Measurements from ENCODE around the gene GINS3.

GINS3 gene

GRCh38 chr16:58450590-58450989, 58.3 kb downstream of the GINS3 start:
- DNase-seq (ENCODE audit: extremely low spot score) = no peak
- ChIA-PET POLR2A (no interaction called here), CTCF (no interaction called here)
- TF ChIP-seq LEF1 (IDR thresholded peaks at IDR 0.05; ENCODE audit: borderline replicate concordance) = no peak
- TF ChIP-seq ZNF384 (IDR thresholded peaks at IDR 0.05) = no peak
- TF ChIP-seq, protein P1, sequence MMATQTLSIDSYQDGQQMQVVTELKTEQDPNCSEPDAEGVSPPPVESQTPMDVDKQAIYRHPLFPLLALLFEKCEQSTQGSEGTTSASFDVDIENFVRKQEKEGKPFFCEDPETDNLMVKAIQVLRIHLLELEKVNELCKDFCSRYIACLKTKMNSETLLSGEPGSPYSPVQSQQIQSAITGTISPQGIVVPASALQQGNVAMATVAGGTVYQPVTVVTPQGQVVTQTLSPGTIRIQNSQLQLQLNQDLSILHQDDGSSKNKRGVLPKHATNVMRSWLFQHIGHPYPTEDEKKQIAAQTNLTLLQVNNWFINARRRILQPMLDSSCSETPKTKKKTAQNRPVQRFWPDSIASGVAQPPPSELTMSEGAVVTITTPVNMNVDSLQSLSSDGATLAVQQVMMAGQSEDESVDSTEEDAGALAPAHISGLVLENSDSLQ (IDR thresholded peaks at IDR 0.05) = no peak
- TF ChIP-seq FOXM1 (IDR thresholded peaks at IDR 0.05; ENCODE audit: borderline replicate concordance) = no peak
- no peak for TF ChIP-seq NFRKB (IDR thresholded peaks at IDR 0.05)
- TF ChIP-seq CTBP1 (IDR thresholded peaks at IDR 0.05; ENCODE audit: borderline replicate concordance) = no peak
- no peak for TF ChIP-seq ARNT (IDR thresholded peaks at IDR 0.05)
- TF ChIP-seq HDGF (IDR thresholded peaks at IDR 0.05; ENCODE audit: borderline replicate concordance) = no peak
- no peak for TF ChIP-seq BHLHE40 (IDR thresholded peaks at IDR 0.05; ENCODE audit: borderline replicate concordance)
- no peak for TF ChIP-seq FOXK2 (IDR thresholded peaks at IDR 0.05)
- TF ChIP-seq TARDBP (IDR thresholded peaks at IDR 0.05) = no peak
- no peak for TF ChIP-seq SP1 (IDR thresholded peaks at IDR 0.05)
- TF ChIP-seq SUZ12 (IDR thresholded peaks at IDR 0.05) = no peak
- no peak for TF ChIP-seq L3MBTL2 (conservative IDR thresholded peaks at IDR 0.05)
- TF ChIP-seq FOXA1 (IDR thresholded peaks at IDR 0.05) = no peak
- no peak for TF ChIP-seq ELF4 (IDR thresholded peaks at IDR 0.05)

DNA sequence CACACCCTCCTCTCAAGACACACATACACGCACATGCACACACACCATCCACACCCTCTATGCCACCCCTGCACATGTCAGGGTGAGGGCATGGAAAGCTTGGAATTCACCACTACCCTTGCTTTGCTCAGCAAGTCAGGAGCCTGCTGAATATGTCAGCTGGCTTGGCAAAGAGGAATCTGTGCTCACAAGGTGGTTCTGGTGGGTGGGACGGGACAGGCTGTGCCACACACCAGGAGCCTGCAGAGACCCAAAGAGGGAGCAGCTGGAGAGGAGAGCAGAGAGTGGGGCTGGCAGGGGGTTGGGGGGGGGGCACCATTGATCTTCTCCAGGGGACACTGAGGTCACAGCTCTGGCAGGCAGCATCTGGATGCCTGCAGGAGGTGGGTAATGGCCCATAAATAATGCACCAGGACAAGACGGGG, 59.0 kb downstream of the GINS3 start:
- ChIA-PET POLR2A (no interaction called here), CTCF (no interaction called here)
- TF ChIP-seq LEF1 (IDR thresholded peaks at IDR 0.05; ENCODE audit: borderline replicate concordance) (no peak), TARDBP (IDR thresholded peaks at IDR 0.05) (no peak), SUZ12 (IDR thresholded peaks at IDR 0.05) (no peak), FOXA1 (IDR thresholded peaks at IDR 0.05) (no peak), HDGF (IDR thresholded peaks at IDR 0.05; ENCODE audit: borderline replicate concordance) (no peak), ZNF384 (IDR thresholded peaks at IDR 0.05) (no peak), ARNT (IDR thresholded peaks at IDR 0.05) (no peak), NFRKB (IDR thresholded peaks at IDR 0.05) (no peak), SP1 (IDR thresholded peaks at IDR 0.05) (no peak), FOXM1 (IDR thresholded peaks at IDR 0.05; ENCODE audit: borderline replicate concordance) (no peak), FOXK2 (IDR thresholded peaks at IDR 0.05) (no peak), CTBP1 (IDR thresholded peaks at IDR 0.05; ENCODE audit: borderline replicate concordance) (no peak), ELF4 (IDR thresholded peaks at IDR 0.05) (no peak), L3MBTL2 (conservative IDR thresholded peaks at IDR 0.05) (no peak), BHLHE40 (IDR thresholded peaks at IDR 0.05; ENCODE audit: borderline replicate concordance) (no peak)
- TF ChIP-seq, protein P1 (IDR thresholded peaks at IDR 0.05) = no peak
- DNase-seq (ENCODE audit: extremely low spot score) = no peak

DNA sequence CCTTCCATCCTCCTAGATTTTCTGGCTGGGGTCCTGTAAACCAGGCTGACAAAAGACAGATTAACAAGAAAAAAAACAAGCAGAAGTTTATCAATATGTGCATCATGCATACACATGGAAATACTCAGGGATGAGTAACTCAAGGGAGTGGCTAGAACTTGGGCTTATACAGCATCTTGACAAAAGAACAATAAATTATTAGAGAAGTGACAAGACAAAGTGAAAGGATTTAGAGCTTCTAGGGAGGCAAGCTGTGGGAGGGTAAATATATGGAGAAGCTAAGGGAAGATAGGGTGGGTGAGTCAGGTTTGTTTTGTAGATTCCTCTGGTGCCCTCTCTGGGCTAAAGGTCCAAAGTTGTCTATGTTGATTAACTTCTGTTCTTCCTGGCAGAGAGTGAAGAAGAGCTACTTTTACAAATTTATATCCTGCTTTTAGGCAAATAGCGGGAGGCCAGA, 59.7 kb downstream of the GINS3 start:
- TF ChIP-seq CTBP1 (IDR thresholded peaks at IDR 0.05; ENCODE audit: borderline replicate concordance) (no peak), HDGF (IDR thresholded peaks at IDR 0.05; ENCODE audit: borderline replicate concordance) (no peak), FOXK2 (IDR thresholded peaks at IDR 0.05) (no peak), ELF4 (IDR thresholded peaks at IDR 0.05) (no peak), ZNF384 (IDR thresholded peaks at IDR 0.05) (no peak), TARDBP (IDR thresholded peaks at IDR 0.05) (no peak)
- TF ChIP-seq, protein P1 (IDR thresholded peaks at IDR 0.05) = peak; percentile 52; the same call in 1 of the 2 replicates
- ChIA-PET POLR2A (no interaction called here), CTCF (interaction anchor here (0.6 kb wide), 1 partner anchor 34 kb away, joined by 5 read pairs; no protein-coding TSS in a partner anchor)
- no peak for DNase-seq (ENCODE audit: extremely low spot score)

GRCh38 chr16:58452640-58453039, 60.4 kb downstream of the GINS3 start:
- CTCF ChIA-PET = interaction anchor here (0.6 kb wide), 1 partner anchor 33 kb away, joined by 5 read pairs; no protein-coding TSS in a partner anchor
- TF ChIP-seq CTBP1 (IDR thresholded peaks at IDR 0.05; ENCODE audit: borderline replicate concordance) = no peak
- TF ChIP-seq TARDBP (IDR thresholded peaks at IDR 0.05) = no peak
- no peak for TF ChIP-seq ZNF384 (IDR thresholded peaks at IDR 0.05)
- TF ChIP-seq FOXK2 (IDR thresholded peaks at IDR 0.05) = no peak
- TF ChIP-seq NFRKB (IDR thresholded peaks at IDR 0.05) = no peak
- no peak for TF ChIP-seq BHLHE40 (IDR thresholded peaks at IDR 0.05; ENCODE audit: borderline replicate concordance)
- no peak for TF ChIP-seq FOXM1 (IDR thresholded peaks at IDR 0.05; ENCODE audit: borderline replicate concordance)
- no peak for TF ChIP-seq ARNT (IDR thresholded peaks at IDR 0.05)
- no peak for TF ChIP-seq LEF1 (IDR thresholded peaks at IDR 0.05; ENCODE audit: borderline replicate concordance)
- TF ChIP-seq FOXA1 (IDR thresholded peaks at IDR 0.05) = no peak
- TF ChIP-seq ELF4 (IDR thresholded peaks at IDR 0.05) = no peak
- TF ChIP-seq SUZ12 (IDR thresholded peaks at IDR 0.05) = no peak
- TF ChIP-seq L3MBTL2 (conservative IDR thresholded peaks at IDR 0.05) = no peak
- no peak for DNase-seq (ENCODE audit: extremely low spot score)
- POLR2A ChIA-PET = no interaction called here

- CTCF ChIA-PET = interaction anchor here (0.6 kb wide), 1 partner anchor 102 kb away, joined by 3 read pairs; no protein-coding TSS in a partner anchor
- TF ChIP-seq, protein P1 (IDR thresholded peaks at IDR 0.05) = no peak
- TF ChIP-seq FOXA1 (IDR thresholded peaks at IDR 0.05) (no peak), ELF4 (IDR thresholded peaks at IDR 0.05) (no peak), NFRKB (IDR thresholded peaks at IDR 0.05) (no peak), FOXK2 (IDR thresholded peaks at IDR 0.05) (no peak), SP1 (IDR thresholded peaks at IDR 0.05) (no peak), ZNF384 (IDR thresholded peaks at IDR 0.05) (no peak), LEF1 (IDR thresholded peaks at IDR 0.05; ENCODE audit: borderline replicate concordance) (no peak), BHLHE40 (IDR thresholded peaks at IDR 0.05; ENCODE audit: borderline replicate concordance) (no peak), CTBP1 (IDR thresholded peaks at IDR 0.05; ENCODE audit: borderline replicate concordance) (no peak), SUZ12 (IDR thresholded peaks at IDR 0.05) (no peak), L3MBTL2 (conservative IDR thresholded peaks at IDR 0.05) (no peak), HDGF (IDR thresholded peaks at IDR 0.05; ENCODE audit: borderline replicate concordance) (no peak), TARDBP (IDR thresholded peaks at IDR 0.05) (no peak), ARNT (IDR thresholded peaks at IDR 0.05) (no peak), FOXM1 (IDR thresholded peaks at IDR 0.05; ENCODE audit: borderline replicate concordance) (no peak)
- POLR2A ChIA-PET = interaction anchor here (1.5 kb wide), 1 partner anchor 61 kb away, joined by 4 read pairs; no protein-coding TSS in a partner anchor
- DNase-seq (ENCODE audit: extremely low spot score) = no peak
Observed at GRCh38 chr16:58454178-58454577, 61.9 kb downstream of the GINS3 start.
